Stimulated activated CD4-positive, alpha-beta T cell treated with anti-CD3 and anti-CD28 coated beads, Interleukin-4, amount 100 ng/mL, for 4 hours (primary cell): Measurements from ENCODE around the gene MARCHF9.

ENCODE experiments used
- DNase-seq, 2 experiments: peaks; one replicate each; pipeline ENCODE4 v3.0.0-alpha.2; 2020

MARCHF9 gene

DNA sequence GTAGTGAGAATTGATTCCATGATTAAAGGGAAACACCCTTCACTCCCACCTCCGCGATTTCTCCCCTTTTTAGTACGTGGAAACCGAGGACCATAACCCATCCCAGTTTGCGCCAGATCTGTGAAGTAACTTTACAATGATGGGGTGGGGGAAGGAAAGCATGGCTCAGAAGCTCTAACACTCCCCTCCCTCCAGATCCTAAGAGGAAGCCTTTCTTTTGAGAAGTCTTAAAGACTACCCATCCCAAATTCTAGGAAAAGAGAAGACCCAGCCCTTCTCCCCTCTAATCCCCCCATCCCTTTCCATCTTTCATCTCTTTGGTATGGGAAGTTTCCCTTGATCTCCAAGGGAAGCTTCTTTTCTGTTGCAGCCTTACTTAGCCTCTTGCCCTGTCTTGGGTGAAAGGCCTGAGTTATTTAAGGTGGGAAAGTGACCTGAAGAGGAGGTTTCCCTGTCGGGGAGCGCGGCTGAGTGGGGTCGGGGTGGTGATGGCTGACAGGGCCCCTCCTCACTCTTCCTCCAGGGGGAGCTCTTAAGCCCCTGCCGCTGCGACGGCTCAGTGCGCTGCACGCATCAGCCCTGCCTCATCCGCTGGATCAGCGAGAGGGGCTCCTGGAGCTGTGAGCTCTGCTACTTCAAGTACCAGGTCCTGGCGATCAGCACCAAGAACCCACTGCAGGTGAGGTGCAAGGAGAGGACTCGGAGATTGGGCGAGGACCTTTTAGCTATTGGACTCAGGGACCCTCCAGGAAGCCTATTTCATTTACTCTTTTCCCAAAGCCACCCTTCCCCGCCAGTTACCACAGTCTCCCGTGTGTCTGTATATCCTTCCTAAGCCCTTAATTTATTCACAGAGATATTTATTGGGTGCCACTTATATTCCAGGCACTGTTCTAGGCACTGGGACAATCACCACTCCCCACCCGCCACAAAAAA lies 1.8 kb downstream of the MARCHF9 start:
- DNase-seq, result peak; percentile 65 to 70

DNA sequence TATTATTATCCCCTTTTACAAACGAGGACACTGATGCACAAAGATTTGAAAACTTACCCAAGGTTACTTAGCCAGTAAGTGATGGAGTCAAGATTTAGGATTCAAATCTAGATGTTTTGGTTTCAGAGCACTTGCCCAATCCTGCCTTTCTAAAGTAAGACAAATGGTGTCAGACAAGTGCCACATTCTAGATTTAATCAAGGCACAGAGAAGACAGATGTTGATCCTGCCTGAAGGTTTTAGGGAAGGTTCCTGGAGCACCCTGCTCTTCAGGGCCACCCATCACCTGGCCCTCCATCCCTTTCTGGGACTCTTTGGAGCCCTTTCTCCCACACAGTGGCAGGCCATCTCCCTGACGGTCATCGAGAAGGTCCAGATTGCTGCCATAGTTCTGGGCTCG lies 2.9 kb downstream of the MARCHF9 start:
- DNase-seq, result no peak

DNA sequence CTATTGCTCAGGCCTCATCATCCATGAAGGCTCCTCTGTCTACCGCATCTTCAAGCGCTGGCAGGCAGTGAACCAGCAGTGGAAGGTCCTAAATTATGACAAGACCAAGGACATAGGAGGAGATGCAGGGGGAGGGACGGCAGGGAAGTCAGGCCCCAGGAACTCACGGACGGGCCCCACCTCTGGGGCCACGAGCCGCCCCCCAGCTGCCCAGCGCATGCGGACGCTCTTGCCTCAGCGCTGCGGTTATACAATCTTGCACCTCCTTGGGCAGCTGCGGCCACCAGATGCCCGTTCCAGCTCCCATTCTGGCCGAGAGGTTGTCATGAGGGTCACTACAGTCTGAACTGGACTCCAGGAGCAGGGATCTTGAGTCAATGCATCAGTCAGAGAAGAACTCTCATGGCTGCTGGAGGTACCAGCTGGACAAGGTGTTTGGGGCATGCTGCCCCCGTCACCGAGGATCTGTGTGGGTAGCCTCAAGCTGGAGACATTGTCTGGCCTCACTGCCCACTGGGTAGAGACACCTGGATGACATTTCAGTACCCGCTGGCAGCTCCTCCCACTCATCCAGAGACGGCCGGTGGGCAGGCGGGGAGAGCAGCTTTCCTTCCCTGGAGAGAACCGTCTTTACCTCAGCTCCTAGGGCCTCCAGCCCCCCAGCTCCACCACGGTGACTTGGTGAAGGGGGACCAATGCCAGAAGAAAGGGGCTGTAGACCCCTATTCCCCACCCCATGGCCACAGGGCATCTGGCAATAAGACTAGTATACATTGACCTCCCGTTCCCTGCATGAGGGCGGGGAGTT lies 3.9 kb downstream of the MARCHF9 start:
- DNase-seq, result no peak

DNA sequence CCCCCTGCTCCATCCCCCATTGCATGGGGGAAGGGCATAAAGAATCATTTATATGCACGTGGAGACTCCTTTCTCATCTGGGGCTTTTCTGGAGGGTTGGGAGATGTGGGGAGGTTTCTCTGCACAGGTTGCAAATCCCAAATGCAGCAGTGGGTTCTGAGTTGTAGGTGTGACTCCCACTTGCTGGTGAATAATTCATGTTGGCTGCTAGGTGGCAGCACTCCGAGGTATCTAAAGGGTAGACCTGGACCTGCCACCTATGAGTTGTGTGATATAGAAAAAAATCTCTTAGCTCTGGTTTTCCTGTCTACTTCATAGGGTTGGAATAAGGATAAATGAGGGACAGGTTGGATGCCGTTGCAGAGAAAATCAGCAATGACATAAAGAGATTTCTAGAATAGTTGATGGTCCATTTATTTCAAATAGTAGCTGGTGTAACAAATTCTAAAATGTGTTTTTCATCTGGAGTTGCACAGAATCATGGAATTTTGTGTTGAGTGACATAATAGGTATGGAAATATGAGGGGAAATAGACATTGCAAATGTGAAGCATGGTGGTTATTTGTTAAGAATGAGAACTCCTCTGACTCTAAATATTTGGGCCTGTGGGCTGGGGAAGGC lies 4.6 kb downstream of the MARCHF9 start:
- DNase-seq, result peak in 1 of 2 experiments; percentile 45

DNA sequence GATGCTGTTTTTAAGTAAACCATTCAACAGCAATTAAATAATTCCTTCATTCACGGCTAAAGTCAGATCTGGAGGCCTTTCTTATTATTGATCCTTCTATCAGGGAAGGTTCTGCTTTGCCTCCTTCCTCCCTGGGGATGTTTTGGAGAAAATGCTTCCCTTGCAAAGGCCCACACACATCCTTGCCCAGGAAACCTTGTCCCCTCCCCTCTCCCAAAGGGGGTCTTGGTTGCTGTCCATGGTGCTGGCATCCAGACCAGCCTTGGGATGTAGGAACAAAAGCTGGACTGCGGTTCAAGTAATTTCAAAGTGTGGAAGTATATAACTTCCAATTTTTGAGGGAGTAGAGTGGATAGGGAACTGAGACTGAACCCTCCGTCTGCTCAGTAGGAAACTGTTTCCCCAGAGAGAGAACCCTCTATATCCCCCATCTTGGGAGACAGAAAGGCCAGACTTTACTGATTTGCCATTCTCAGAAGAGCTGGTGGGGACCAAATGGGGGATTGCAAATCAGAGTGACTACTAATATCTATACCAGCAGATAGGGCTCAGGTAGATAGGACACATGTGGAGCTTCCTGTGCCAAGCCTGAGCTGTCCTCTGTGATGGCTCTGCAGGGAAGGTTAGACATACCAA lies 5.6 kb downstream of the MARCHF9 start:
- no peak for DNase-seq

DNA sequence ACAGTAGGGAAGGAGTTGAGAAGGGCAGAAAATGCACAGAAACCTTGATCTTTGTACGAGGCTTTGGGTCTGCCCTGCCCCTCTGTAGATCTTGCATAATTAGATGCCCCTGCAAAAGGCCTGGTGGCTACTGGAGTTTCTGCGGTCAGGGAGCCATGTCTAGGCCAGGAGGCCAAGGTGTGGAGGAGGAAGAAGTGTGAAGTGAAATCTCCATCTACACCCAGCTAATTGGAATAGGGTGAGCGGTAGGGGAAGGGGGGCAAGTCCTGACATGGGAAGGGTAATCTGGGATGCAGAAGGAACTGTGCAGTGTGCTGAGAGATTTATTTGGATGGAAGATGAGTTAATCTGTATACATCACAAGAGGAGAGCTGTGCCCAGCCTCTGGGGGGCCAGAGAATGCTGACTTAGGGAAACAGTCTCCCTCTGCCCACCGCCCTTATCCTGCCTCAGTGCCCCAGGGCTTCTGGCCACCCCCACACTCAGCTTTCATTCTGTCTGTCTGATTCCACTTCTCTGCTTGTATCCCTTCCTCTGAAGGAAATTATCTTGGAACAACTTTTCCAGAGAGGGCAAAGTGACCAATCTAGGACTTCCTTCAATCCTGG lies 6.6 kb downstream of the MARCHF9 start:
- DNase-seq, result no peak

DNA sequence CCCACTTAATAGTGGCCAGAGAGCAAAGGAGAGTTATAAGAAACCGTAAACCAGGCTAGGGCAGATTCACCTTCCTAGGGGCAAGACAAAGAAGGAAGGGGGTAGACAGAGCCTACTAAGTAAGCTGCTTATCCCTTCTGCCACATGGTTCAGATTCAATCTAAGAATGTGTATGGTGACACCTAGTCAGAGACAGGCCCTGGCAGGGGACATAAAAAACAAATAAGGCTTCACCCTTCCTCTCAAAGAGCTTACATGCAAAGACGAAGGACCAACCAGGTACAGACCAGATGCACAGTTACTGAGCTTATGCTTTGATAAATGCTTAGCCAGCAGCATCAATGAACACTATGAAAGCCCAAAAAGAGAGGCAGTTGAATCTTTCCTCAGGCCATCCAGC lies 7.6 kb downstream of the MARCHF9 start:
- no peak for DNase-seq

DNA sequence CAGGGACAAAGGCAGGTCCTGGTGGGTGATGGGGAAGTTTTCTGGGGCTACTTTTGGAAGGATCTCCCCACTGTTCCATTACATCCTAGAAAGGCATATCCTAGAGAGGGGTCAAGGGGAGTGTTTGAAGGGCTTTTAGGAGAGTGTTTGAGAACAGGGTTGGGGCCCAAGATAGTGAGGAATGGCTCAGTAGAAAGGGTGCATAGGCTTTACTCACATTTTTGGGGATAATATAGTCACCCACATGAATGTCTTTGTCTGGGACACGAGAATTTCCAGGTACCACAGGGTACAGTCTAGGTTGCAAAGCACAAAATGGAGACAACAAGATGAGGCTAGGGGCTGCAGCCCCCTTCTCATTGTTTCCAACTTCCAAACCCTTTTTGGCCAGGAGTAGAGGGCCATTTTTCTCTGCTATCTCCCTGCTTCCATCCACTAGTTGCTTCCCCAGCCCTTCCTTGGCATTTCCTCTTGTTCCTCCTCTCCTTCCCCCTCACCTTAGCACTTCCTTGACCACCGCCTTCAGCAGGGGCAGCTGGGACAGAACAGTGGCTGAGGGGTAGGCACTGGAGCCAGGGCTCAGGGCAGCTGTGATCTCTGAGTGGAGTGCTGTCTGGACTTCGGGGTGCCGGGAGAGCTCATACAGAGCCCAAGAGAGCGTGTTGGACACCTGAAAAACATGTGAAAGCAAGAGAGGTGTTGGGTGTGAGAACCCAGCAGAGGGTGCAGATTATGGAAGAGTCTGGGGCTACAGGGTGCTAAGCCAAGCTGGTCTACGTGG lies 9.2 kb downstream of the MARCHF9 start:
- DNase-seq, result no peak

DNA sequence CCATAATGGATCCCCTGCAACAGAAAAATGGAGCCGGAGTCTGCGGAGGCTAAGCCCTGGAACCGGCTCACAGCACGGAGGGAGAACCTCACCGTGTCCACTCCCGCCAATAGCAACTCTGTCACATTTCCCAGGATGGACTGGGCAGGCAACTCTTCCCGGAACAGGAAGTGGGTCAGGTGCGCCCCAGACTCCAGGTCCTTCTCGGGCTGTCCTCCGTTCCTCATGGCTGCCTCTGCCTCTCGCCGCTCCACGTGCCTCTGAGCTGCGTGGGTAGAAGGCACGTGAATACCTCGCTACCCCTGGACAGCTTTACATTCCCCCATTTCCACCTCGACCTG lies 9.7 kb downstream of the MARCHF9 start:
- DNase-seq, result peak in 1 of 2 experiments; percentile 42

DNA sequence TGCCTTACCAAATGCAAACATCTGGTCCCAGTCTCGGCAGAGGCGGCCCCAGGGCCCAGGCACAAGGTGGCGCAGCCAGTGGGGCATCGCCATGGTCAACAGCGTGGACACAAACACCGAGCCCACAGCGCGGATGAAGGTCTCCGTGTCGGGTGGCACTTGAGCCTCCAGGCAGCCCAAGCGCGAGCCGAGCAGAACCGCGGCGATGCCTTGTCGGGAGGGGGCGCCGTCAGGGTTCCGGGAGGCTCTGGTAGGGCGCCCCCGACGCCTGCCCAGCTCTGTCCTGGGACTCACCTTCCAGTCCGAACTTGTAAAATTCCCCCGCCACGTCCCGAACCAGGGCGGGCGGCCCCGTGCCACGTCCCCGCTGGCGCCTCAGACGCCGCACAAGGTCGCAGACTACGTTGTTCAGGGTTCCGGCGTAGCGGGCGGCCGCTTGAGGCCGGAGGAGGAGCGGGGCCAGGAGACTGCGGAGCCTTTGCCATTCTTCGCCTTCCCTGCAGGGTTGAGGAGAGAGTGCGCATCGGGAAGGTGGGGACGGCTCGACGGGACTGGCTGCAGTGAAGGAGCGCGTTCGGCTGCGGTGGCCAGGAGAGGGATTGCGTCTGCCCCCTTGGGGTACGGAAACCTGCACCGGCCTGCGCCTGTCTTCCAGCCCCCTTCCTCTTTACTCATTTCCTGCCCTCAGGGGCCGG lies 10.2 kb downstream of the MARCHF9 start:
- peak; percentile 51 to 64 for DNase-seq

DNA sequence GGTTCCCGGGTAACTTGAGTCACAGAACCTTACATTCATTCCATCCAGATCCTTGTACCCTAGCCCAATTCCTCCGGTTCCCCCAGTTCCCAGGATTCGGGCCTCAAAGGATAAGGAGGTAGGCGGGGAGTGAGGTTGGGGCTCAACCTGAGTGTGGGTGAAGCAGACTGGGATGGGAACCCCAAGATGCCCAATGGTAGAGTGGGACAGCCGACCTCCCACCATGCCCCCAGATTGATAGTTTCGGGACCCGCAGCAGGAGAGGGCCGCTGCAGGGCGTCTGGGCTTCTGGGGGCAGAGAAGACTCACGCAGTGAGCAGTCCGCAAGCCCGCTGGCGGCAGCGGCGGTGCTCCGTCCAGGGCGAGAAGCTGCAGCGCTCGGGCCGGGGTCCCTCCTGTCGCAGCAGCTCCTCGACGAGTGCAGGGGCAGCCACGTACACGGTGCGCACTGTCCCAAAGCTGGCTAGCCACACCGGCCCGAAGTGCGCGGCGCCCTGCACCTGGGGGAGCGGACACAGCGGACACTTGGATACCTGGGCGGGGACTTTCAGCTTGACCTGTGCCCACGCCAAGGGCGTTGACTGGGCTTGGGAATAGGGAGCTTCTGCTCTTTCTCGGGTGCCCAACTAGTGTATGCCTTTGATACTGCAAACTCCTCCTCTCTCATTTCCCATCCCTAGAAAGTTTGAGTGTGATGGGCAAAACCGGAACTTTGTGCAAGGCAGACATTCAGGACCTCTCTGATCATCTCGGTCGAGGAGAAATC lies 11.0 kb downstream of the MARCHF9 start:
- no peak for DNase-seq

DNA sequence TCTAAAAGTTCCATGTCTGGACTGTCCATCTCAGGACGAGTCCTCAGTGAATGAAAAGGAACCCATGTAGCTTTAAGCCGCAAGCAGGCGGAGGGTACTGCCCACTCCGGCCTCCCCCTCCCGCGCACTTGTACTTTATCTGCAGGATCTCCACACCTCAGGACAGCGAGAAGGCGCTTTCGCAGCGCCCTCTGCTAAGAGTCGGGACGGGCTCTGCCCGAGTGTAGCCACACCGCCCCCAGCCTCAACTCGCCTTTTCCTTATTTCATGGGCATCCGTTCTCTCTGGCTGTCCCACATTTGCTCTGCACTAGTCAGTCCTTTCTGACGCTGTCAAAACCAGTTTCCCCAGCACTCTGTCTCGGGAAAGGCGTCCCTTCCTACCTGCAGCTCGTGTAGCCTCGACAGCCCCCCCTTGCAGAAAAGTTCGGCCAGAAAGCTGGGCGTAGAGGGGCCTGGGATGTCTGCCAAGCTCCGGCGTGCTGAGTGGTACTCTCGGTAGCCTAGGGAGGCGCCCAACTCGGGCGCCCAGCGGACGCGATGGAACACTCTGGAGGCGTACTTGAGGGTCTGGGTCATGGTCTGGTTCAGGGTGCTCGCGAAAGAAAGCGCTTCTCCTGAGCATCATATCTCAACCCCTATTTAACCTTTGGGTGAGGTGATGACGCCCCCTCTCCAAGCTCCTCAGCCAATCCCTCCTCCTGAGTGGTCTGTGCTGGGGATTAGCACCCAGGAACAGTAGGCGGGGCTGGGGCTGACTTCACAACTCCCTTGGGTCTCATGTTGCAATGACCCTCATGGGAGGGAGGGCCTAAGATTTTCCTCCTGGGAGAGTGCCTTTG lies 11.8 kb downstream of the MARCHF9 start, which contains the start of gene CYP27B1:
Gene CYP27B1 (minus strand): TSS at position 615 of the 841 bp plus-strand sequence. CDS start 37 bp downstream, at position 578.
- no peak for DNase-seq

DNA sequence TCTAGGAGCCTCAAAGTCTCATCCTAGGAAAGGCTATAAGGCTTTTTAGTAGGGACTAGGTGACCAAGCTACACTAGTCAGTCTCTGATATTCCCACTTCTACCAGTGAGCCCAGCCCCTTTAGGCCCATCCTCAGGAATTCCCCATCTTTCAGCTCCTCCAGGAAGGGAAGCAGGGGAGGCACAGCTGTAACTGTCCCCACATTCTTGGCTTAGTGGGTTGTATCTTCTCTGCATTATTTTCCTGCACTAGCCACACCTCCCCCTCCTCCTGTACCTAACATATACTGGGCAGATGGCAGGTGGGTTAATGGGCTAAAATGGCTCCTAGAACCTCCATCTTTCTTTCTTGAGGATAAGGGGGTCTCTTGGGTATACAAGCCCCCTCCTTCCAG lies 12.4 kb downstream of the MARCHF9 start:
- no peak for DNase-seq

DNA sequence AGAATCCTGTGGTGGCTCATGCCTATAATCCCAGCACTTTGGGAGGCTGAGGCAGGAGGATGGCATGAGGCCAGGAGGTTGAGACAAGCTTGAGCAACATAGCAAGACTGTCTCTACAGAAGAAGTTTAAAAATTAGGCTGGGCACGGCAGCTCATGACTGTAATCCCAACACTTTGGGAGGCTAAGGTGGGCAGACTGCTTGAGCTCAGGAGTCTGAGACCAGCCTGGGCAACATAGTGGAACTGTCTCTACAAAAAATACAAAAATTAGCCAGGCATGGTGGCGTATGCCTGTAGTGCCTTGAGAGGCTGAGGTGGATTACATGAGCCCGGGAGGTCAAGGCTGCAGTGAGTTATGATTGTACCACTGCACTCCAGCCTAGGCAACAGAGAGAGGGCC lies 13.0 kb downstream of the MARCHF9 start:
- DNase-seq, result no peak

DNA sequence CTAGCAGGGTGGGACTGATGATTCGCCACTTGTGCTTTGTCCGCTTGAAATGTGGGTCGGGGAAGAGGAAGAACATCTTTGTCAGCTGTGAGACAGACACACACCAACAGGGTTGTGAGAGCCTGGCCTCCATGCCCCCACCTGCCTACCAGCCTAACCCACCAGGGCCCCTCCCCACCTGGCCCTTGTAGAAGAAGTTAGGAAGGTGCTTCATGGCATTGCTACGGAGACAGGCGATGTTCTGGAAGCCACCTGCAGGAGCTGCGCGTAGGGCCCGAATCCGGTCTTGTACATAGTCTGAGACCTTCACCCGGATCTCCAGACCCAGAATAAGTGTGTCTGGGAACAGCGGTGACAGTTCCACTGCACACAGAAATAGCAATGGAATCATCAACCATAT lies 14.7 kb downstream of the MARCHF9 start:
- DNase-seq, result no peak

DNA sequence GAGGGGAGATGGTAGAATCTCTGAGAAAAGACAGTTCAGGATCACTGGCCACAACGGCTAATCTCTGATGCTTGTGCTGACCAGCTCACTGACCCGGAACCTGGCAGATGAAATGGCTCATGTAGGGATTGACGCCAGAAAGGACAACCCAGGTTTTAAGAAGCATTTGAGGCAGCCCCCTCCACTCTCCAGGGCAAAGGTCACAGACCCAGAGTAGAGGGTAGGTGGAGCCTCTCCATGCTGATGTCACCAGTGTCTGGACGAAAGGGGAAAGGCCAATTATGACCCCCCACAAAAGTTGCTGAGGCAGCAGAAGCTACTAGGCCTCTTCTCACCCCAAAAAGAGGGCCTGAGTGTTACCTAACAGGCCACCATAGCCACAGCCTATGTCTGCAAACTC lies 15.8 kb downstream of the MARCHF9 start:
- no peak for DNase-seq

DNA sequence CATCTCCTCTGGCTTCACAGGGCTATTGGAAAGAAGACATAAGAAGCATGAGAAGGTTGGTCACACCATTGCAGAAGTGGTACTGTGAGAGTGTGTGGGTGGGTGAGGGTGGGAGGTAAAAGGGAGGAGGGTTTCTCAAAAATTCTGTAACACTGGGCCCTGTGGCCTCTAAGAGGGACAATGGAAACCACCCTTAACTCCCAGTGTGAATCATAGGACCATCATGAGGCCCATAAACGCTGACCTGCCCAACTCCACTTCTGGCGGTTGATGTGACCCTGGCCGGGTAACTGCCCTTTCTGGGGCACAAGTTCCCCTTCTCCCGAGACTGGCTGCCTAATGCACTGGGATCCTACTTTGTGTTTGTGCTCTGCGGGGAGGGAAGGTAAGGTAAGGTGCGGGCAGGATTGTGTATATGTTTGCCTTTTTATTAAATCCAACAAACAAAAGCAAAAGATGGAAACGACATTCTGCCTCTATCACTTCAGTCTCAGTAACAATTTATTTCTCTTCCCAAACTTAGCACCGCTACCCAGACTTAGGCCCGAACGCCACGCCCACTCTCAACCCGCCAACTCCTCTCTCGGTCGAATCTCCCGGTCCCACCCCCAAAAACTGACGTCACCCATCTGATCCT lies 16.5 kb downstream of the MARCHF9 start:
- DNase-seq, result peak; percentile 87 to 92

DNA sequence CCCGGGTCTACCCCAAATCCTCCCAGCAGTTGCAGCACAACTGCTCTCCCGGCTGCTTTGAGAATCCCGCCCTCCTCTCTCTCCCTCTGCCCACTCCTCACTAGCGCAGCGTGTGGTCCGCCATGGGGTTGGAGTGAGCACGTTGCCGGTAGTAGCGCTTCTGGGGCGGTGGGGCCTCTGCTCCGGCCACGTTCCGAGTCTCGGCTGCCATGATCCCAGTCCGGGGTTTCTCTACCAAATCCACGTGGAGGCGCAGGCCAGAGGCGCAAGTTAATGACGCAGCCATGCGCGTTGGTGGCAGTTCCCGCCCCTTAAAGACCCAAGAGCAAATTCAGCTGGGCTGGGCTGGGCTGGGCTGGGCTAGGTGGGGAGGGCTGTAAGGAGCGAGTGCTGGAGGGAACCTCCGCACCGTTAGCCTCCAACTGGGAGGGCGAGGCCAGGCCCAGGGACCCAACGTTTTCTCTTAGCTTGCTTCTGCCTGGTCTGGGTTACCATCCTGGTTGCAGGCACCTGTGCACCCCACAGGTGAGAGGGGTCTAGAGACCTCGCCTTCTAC lies 17.0 kb downstream of the MARCHF9 start, which contains the start of gene METTL1:
Gene METTL1 (minus strand): TSS at position 233 of the 556 bp plus-strand sequence. CDS start 22 bp downstream, at position 211.
- DNase-seq, result peak; percentile 89 to 95
